HCT116 (cell line): ENCODE results near the gene BLACAT1.

Experiments
- CEBPB ChIP-seq: IDR thresholded peaks from 2 replicates; pipeline ENCODE4 v1.6.1; 2012; ENCODE audit warnings: low read depth
- POLR2A ChIP-seq: IDR thresholded peaks from 2 replicates; pipeline ENCODE4 v1.7.0; 2011; ENCODE audit warnings: borderline replicate concordance; ENCODE audit not compliant: insufficient read depth, insufficient read length; ENCODE audit errors: extremely low read depth
- RAD21 ChIP-seq: IDR thresholded peaks from 2 replicates; pipeline ENCODE4 v1.6.1; 2012; ENCODE audit warnings: low read depth, mild to moderate bottlenecking
- TCF7L2 ChIP-seq: IDR thresholded peaks from 2 replicates; pipeline ENCODE4 v1.7.0; 2011; ENCODE audit warnings: borderline replicate concordance, inconsistent platforms; ENCODE audit not compliant: insufficient read depth, insufficient read length; ENCODE audit errors: extremely low read depth
- TF ChIP-seq, protein P1 (sequence below), 3 experiments: fragments of 200-600 bp in 1 of 3; sonication (generic) in 1 of 3; IDR thresholded peaks in 2 of 3; conservative IDR thresholded peaks in 1 of 3; 2 replicates each; pipeline ENCODE4 v1.5.1; 2012 to 2017; ENCODE audit warnings: low read depth in 2 of 3, low read length in 2 of 3, antibody characterized with exemption in 1 of 3, borderline replicate concordance in 1 of 3, control low read depth in 1 of 3, mild to moderate bottlenecking in 1 of 3, mixed read lengths in 1 of 3, mixed run types in 1 of 3, moderate library complexity in 1 of 3; ENCODE audit not compliant: insufficient read depth in 1 of 3
- TF ChIP-seq, protein P2 (sequence below): IDR thresholded peaks from 2 replicates; pipeline ENCODE4 v1.6.1; 2012; ENCODE audit warnings: low read depth

DNA sequence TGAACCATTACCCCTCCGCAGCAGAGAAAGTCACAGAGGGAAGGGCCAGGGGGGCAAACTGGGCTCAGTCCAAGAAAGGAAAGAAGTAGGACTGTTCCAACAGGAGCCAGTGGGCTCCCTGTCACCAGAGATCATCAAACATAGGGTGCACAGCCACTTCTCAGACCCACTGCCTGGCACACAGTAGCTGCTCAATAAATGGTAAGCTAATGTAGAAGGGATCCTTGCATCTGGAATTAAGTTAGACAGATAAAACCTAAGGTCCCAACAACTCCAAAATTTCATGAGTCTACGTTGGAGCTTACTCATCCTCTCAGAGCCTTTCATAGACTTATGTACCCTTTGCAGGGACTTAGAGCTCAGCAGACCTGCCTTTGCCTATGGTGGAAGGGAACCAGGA, 3.5 kb downstream of the BLACAT1 start:
- TF ChIP-seq POLR2A: no peak
- TF ChIP-seq, protein P1, sequence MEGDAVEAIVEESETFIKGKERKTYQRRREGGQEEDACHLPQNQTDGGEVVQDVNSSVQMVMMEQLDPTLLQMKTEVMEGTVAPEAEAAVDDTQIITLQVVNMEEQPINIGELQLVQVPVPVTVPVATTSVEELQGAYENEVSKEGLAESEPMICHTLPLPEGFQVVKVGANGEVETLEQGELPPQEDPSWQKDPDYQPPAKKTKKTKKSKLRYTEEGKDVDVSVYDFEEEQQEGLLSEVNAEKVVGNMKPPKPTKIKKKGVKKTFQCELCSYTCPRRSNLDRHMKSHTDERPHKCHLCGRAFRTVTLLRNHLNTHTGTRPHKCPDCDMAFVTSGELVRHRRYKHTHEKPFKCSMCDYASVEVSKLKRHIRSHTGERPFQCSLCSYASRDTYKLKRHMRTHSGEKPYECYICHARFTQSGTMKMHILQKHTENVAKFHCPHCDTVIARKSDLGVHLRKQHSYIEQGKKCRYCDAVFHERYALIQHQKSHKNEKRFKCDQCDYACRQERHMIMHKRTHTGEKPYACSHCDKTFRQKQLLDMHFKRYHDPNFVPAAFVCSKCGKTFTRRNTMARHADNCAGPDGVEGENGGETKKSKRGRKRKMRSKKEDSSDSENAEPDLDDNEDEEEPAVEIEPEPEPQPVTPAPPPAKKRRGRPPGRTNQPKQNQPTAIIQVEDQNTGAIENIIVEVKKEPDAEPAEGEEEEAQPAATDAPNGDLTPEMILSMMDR (IDR thresholded peaks at IDR 0.05 in 2 of 3, conservative IDR thresholded peaks at IDR 0.05 in 1 of 3; ENCODE audit: borderline replicate concordance in 1 of 3, insufficient read depth in 1 of 3, low read depth in 2 of 3, low read length in 2 of 3): no peak
- TF ChIP-seq, protein P2, sequence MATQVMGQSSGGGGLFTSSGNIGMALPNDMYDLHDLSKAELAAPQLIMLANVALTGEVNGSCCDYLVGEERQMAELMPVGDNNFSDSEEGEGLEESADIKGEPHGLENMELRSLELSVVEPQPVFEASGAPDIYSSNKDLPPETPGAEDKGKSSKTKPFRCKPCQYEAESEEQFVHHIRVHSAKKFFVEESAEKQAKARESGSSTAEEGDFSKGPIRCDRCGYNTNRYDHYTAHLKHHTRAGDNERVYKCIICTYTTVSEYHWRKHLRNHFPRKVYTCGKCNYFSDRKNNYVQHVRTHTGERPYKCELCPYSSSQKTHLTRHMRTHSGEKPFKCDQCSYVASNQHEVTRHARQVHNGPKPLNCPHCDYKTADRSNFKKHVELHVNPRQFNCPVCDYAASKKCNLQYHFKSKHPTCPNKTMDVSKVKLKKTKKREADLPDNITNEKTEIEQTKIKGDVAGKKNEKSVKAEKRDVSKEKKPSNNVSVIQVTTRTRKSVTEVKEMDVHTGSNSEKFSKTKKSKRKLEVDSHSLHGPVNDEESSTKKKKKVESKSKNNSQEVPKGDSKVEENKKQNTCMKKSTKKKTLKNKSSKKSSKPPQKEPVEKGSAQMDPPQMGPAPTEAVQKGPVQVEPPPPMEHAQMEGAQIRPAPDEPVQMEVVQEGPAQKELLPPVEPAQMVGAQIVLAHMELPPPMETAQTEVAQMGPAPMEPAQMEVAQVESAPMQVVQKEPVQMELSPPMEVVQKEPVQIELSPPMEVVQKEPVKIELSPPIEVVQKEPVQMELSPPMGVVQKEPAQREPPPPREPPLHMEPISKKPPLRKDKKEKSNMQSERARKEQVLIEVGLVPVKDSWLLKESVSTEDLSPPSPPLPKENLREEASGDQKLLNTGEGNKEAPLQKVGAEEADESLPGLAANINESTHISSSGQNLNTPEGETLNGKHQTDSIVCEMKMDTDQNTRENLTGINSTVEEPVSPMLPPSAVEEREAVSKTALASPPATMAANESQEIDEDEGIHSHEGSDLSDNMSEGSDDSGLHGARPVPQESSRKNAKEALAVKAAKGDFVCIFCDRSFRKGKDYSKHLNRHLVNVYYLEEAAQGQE: no peak
- no peak for TF ChIP-seq TCF7L2
- no peak for TF ChIP-seq RAD21
- TF ChIP-seq CEBPB: no peak
